Osteocyte (in vitro differentiated cells): Measurements from ENCODE around the gene CSTF3. TPM values are rescaled to one million over a fixed set of nuclear protein-coding genes. Genes with fewer than 3 reads are reported as not detected.
"Not testable (repeated sequence)": the region's sequence is repeated elsewhere in the genome, so short reads cannot be mapped to it uniquely, and the experiment has no call there.

Experiments
- DNase-seq: peaks from one replicate; pipeline ENCODE4 v3.0.0; 2021; ENCODE audit warnings: mixed read lengths; ENCODE audit not compliant: unreplicated experiment; ENCODE audit errors: extremely low spot score
- H3K27ac Mint-ChIP-seq: one replicate; pipeline ENCODE4 v1.8.0; 2021; ENCODE audit warnings: mild to moderate bottlenecking, mixed read lengths; ENCODE audit not compliant: unreplicated experiment
- H3K27me3 Mint-ChIP-seq: one replicate; pipeline ENCODE4 v1.8.0; 2021; ENCODE audit warnings: mixed read lengths; ENCODE audit not compliant: unreplicated experiment
- H3K36me3 Mint-ChIP-seq: one replicate; pipeline ENCODE4 v1.8.0; 2021; ENCODE audit warnings: mixed read lengths; ENCODE audit not compliant: unreplicated experiment
- H3K4me1 Mint-ChIP-seq: one replicate; pipeline ENCODE4 v1.8.0; 2021; ENCODE audit warnings: mixed read lengths; ENCODE audit not compliant: unreplicated experiment
- H3K4me3 Mint-ChIP-seq: one replicate; pipeline ENCODE4 v1.8.0; 2021; ENCODE audit warnings: mild to moderate bottlenecking, moderate library complexity, mixed read lengths; ENCODE audit not compliant: unreplicated experiment
- H3K9me3 Mint-ChIP-seq: one replicate; pipeline ENCODE4 v1.8.0; 2021; ENCODE audit warnings: mixed read lengths; ENCODE audit not compliant: unreplicated experiment
- total RNA-seq: library from RNA; stranded (reverse); gene quantifications from 2 replicates; pipeline ENCODE4 v1.2.1, GENCODE V29; 2021
- TF ChIP-seq, protein P1 (sequence below): fragments of 200-600 bp; sonication (generic); IDR thresholded peaks from 2 replicates; pipeline ENCODE4 v1.5.0; 2021; ENCODE audit warnings: antibody characterized with exemption, mild to moderate bottlenecking, moderate library complexity

The CSTF3 gene
- total RNA-seq, 1 donor from 2014 or later: 27.8 TPM

DNA sequence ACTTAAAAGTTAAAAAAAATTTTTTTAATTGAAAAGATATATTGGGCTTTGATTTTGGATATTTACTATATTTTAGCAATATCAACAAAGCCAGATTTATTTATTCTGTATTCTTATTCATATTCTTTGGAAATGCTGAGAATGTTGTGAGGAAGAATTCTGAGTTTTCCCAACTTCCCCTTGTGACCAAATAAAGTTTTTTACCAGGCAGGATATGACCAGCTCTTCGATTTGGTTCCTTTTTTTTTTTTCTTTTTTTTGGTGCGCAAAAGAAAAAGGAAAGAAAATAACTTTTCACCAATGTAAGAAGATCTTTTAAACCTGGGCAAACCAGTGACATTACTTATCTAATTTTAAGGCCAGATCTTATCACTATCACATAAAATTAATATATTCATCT is 109.0 kb downstream of the CSTF3 start:
- Mint-ChIP-seq H3K27ac (no peak overlapping the region), H3K36me3 (peaks cover 31% of the 10 kb centered on the region), H3K9me3 (no peaks in the 10 kb centered on the region), H3K4me1 (no peaks in the 10 kb centered on the region), H3K27me3 (no peaks in the 10 kb centered on the region), H3K4me3 (no peak overlapping the region)
- TF ChIP-seq, protein P1, sequence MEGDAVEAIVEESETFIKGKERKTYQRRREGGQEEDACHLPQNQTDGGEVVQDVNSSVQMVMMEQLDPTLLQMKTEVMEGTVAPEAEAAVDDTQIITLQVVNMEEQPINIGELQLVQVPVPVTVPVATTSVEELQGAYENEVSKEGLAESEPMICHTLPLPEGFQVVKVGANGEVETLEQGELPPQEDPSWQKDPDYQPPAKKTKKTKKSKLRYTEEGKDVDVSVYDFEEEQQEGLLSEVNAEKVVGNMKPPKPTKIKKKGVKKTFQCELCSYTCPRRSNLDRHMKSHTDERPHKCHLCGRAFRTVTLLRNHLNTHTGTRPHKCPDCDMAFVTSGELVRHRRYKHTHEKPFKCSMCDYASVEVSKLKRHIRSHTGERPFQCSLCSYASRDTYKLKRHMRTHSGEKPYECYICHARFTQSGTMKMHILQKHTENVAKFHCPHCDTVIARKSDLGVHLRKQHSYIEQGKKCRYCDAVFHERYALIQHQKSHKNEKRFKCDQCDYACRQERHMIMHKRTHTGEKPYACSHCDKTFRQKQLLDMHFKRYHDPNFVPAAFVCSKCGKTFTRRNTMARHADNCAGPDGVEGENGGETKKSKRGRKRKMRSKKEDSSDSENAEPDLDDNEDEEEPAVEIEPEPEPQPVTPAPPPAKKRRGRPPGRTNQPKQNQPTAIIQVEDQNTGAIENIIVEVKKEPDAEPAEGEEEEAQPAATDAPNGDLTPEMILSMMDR: no peak
- no peak for DNase-seq

DNA sequence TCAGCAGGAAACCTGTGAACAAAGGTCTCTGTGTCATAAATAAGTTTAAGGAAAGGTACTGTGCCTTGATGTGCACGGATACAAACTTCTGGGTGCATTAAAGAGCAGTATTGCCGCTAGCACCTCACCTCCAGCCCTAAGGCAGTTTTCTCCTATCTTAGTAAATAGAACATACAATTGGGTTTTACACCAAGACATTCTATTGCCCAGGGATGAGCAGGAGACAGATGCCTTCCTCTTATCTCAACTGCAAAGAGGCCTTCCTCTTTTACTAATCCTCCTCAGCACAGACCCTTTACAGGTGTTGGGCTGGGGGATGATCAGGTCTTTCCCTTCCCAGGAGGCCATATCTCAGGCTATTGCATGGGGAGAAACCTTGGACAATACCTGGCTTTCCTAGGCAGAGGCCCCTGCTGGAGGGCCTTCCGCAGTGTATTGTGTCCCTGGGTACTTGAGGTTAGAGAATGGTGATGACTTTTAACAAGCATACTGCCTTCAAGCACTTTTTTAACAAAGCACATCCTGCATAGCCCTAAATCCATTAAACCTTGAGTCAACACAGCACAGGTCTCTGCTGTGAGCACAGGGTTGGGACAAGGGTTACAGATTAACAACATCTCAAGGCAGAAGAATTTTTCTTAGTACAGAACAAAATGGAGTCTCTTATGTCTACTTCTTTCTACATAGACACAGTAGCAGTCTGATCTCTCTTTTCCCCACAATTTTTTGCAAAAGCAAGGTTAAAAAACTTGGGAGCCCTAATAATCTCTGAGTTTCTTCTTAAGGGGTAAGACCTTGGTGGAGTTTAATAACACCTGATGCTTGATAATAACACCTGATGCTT is 111.5 kb downstream of the CSTF3 start:
- not testable (repeated sequence) for H3K4me3 Mint-ChIP-seq, DNase-seq, H3K27ac Mint-ChIP-seq, H3K4me1 Mint-ChIP-seq, H3K27me3 Mint-ChIP-seq, H3K9me3 Mint-ChIP-seq
- H3K36me3 Mint-ChIP-seq: peaks cover 44% of the 10 kb centered on the region

GRCh38 chr11:33048701-33049100 is 112.6 kb downstream of the CSTF3 start:
- peaks cover 43% of the 10 kb centered on the region for H3K36me3 Mint-ChIP-seq
- H3K4me1 Mint-ChIP-seq, H3K9me3 Mint-ChIP-seq, DNase-seq, H3K27ac Mint-ChIP-seq, H3K4me3 Mint-ChIP-seq, H3K27me3 Mint-ChIP-seq: not testable (repeated sequence)

DNA sequence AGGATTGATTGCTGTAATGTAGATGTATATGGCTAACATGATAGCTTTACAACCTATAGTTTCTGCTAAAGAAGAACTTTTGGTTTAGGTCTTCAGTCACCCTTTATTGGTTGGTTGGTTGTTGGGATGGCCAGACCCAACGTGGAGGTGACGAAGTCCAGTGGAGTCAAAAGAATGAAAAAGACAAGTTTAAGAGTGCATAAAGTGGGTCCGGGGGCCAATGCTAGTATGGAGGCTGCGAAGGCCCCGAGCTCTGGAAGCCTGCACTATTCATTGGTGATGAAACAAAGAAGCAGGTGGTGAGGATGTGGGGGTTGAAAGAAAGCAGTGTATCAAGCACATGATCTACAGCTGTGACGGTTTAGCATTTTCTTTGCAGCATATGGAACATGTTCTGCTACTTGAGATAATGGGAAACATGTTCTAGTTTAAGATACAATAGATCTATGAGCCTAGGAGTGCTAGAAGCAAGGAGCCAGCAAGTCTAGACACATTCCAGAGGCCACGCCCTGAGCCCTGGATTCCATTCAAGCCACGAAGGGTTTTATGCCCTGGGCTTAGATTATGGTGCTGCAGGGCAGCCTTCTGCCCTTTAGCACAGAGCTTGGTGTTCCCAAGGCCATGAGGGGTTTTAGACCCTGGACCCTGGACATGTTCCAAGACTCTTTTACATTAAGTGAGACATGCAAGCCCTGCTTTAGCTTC is 115.6 kb downstream of the CSTF3 start:
- Mint-ChIP-seq H3K27me3 (no peaks in the 10 kb centered on the region), H3K9me3 (peaks cover 4% of the 10 kb centered on the region), H3K27ac (no peak overlapping the region), H3K4me1 (peaks cover 13% of the 10 kb centered on the region), H3K36me3 (peaks cover 39% of the 10 kb centered on the region), H3K4me3 (no peak overlapping the region)
- TF ChIP-seq, protein P1: no peak
- no peak for DNase-seq

DNA sequence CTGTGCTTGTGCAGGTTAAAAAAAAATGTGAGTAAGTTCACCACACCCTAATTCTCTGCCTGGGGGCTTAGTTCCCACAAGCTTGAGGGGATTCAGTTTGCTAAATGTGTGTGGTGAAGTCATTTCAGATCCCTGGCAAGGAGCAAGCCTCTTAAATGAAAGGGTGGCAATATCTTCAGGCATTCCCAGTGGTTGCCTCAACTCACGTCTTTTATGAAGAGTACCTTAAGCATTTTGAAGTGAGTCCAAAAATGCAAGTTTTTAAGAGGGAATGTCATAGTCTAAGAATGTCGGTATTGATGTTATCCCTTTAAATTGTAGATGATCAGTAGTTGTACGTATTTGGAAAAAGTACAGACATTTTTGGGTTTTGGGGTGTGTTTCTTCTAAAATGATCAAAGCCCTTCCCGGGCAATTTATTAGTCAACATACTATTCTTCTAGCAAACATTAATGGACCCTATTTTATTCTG is 117.0 kb downstream of the CSTF3 start:
- Mint-ChIP-seq H3K4me3 (no peak overlapping the region), H3K4me1 (peaks cover 20% of the 10 kb centered on the region), H3K27ac (no peak overlapping the region), H3K9me3 (peaks cover 4% of the 10 kb centered on the region), H3K36me3 (peaks cover 39% of the 10 kb centered on the region), H3K27me3 (no peaks in the 10 kb centered on the region)
- no peak for DNase-seq
- TF ChIP-seq, protein P1: no peak
